HG03520 (cell line): Measurements from ENCODE around the gene DUOXA2.
A peak's percentile ranks its signal among the peaks of the same experiment; 100 is the strongest.

Experiments used
- ATAC-seq: cut with Tn5 transposase; IDR thresholded peaks from one replicate; pipeline ENCODE4 v1.9.1; 2021; ENCODE audit warnings: mild to moderate bottlenecking, moderate library complexity; ENCODE audit not compliant: unreplicated experiment

DUOXA2 gene

GRCh38 chr15:45116482-45117307, 2.6 kb downstream of the DUOXA2 start:
- ATAC-seq: no peak

- no peak for ATAC-seq
Measured at GRCh38 chr15:45117308-45118130, 3.4 kb downstream of the DUOXA2 start.

DNA sequence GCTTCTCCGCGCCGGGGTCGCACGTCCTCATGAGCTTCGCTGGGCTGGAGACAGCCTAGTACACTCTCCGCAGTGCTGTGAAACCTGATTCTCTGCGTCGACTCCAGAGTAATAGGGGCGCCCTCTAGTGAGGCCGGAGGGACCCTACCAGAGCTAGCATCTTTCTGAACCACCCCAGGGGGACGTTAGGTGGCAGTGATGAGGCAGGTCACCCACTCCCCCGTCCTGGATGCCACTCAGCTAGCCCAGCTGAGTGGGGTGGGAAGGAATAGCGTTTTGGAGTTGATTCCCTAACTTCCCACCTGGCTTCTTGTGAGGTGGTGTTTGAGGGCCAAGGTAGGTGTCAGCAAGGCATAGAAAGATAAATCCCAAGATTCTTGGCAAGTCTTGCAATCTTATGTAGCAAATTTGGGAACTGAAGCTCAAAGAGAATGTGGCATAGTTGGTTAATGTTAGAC, 4.0 kb downstream of the DUOXA2 start:
- ATAC-seq: peak; percentile 91

- no peak for ATAC-seq
Measured at GRCh38 chr15:45118996-45119395, 4.9 kb downstream of the DUOXA2 start.

GRCh38 chr15:45120081-45120972, 6.2 kb downstream of the DUOXA2 start:
- ATAC-seq: no peak

DNA sequence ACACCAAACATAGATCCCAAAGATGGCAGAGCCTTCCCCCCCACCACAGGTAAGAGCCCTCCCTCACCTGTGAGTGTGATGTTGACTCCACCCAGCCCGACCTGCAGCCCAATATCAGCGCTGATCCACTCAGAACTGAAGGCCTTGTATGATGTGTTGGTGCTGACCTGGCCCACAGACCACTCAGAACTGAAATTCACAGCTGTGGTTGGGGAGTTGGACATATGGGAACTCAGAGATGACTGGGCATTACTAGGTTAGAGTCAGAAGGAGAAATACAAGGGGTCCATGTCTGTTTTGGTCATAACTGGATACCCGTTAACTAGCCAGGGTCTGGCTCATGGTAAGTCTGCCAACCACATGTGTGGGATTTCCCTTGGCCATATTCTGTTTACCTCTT, 6.9 kb downstream of the DUOXA2 start:
- no peak for ATAC-seq

DNA sequence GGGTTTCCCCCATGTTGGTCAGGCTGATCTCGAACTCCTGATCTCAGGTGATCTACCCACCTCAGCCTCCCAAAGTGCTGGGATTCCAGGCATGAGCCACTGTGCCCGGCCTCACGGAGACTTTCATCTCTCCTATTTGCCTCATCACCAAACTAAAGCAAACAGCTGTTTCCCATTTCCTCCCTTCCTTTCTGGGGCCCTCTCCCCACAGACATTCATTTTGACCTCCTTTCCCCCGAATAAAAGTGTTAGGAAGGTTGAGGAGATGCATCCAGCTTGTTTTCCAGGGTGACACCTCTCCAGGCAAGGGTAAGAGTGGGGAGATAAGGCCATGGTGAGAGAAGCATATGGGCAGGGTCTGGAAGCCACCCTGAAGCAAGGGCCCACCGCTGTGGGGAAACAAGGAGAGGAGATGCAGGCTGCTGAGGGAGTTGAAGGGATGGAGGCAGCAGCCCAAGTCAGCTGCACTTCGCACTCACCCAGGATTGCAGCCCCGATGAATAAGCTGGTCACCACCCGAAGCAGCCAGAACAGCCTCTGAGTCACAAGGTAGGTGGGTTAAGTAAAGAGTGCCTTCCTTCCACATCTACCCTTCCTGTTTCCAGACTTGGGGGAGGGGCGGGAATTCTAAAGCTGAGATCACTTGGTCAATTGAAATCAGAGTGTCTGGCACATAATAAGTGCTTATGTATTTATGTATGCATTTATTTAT, 7.7 kb downstream of the DUOXA2 start:
- ATAC-seq: no peak

DNA sequence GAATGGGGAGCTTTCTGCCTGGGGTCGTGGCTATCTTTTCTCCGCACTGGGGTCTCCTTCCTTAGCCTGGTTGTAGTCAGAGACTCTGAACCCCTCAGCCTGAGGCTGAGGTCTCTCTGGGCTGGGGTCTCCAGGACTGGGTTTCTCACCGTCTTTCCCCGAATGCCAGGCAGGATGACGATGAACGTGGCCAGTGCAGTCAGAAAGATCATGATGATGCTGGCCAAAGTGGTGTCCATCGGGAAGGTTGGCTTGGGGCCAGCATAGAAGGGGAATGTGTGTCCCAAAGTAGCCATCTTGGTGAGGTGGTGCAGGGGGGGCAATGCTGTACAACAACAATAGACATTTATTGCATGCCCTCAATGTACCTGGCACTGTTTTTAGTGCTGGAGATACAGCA, 8.6 kb downstream of the DUOXA2 start:
- ATAC-seq: no peak

DNA sequence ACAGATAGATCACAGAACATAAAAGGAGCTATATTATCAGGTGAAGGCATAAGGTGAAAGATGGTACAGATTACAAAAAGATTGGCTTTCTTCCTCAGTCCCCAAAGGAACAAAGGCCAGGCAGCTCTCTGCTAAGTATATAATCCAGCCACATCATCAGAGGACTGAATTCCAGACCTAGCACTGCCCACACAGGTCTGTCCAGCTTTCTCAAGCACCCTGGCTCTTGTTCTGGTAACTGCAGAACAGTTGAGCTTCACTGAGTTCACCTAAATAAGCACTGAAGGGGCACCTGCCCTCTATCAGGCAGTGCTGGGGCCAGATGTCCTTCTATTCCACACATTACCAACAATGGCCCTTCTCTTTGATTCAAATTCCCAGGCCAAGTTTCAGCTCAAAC, 9.3 kb downstream of the DUOXA2 start:
- no peak for ATAC-seq

- ATAC-seq: no peak
Measured at GRCh38 chr15:45126535-45127158, 12.5 kb downstream of the DUOXA2 start.

- ATAC-seq: no peak
Measured at GRCh38 chr15:45128971-45129639, 15.0 kb downstream of the DUOXA2 start.

GRCh38 chr15:45129651-45130129, 15.6 kb downstream of the DUOXA2 start, which contains the start of the genes DUOX1 and DUOXA1:
Gene DUOX1 (plus strand): TSS chr15:45129994. CDS start chr15:45131967, 1,973 bp downstream.
Gene DUOXA1 (minus strand): TSS chr15:45129879. CDS start chr15:45123014, 6,865 bp downstream.
- ATAC-seq: no peak

DNA sequence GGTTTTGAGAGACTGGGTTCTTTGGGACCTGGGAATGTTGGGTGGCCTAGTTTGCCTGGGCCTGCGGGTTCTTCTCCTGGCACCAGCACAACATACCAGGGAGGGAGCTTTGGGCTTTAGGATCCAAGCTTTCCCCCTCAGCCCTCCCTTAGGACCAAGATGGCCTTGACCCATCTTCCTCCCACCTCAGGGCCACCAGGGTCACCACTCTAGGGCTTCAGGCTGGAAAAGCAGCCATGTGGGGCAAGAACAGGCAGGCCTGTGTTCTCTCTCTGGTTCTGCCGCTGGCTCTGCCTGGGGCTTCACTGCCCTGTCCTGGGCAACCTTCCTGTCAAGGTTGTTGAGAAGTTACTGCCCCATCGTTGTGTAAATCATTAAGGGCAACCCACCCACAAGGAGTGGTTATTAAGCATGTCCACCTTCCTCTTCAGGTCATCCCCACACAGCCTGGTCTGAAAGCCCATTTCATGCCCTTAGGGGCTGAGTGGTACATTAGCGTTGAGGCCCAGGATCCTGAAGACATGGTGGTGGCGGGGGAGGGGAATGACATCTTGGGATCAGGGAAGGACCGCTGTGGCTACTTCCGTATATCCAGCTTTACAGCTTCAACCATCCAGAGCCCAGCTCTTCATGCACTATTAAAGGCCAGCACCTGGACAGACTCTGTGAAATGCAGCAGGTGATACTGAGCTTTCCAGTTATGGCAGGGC, 16.3 kb downstream of the DUOXA2 start:
- no peak for ATAC-seq

GRCh38 chr15:45131510-45131909, 17.4 kb downstream of the DUOXA2 start:
- ATAC-seq: no peak

DNA sequence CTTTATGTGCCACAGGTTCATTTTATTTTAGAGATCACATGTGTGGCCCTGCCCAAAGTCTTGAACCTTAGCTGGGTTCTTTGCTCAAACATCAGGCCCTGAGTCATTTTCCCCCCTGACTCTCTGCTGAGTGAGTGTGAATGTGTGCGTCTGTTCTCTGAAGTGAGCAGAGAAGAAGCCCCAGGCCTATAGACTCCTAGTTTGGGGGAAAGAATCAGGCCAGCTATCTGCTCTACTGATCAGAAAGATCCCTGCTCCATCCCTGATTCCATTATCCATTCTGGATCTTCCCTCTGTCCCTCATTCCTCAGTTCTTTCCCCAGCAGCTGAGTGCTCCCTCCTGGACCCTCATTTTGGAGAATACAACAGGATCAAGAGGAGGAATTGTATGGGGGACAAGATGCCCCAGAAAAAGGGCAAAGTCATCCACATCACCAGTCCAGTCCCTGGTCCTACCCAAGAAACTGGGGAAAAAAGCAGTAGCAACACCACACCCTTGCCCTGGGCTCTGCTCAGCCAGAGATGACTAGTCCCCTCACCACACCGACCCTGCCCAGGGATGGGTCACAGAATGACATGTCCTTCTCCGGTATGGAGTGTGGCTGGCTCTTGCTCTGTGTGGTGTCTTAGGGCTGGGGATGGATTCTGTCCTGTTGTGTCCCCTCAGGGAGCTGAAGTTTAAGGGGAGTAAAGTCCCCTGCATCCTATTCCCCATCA, 18.9 kb downstream of the DUOXA2 start:
- ATAC-seq: no peak

DNA sequence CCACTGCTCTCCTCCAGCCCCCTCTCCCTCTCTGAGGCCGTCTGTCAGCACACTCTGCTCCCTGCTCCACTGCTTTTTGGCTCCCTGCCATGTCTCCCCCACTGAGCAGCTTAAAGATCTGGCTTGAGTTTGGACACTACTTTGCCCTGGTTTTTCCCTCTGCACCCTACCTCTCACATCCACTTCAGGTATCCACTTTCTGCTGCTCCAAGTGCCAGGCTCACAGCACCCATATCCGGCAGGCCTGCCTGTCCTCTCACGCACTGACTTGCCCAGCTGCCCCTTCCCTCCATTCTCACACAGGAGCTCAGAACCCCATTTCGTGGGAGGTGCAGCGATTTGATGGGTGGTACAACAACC, 19.4 kb downstream of the DUOXA2 start:
- no peak for ATAC-seq

DNA sequence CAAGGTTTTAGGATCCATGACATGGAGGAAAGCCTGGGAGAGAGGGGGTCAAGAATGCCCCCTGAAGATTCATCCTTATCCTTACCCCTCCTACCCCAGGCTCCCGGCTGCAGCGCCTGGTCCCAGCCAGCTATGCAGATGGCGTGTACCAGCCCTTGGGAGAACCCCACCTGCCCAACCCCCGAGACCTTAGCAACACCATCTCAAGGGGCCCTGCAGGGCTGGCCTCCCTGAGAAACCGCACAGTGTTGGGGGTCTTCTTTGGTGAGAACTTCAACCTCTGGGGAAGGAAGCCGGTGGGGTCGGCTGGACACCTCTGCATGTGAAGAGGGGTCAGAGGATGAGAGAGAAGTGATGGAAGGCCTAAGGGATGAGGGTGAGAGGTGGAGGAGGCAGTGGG, 19.9 kb downstream of the DUOXA2 start:
- ATAC-seq: no peak
